A673 (cell line): Measurements from ENCODE around the gene NCEH1. TPM values are rescaled to one million over a fixed set of nuclear protein-coding genes. Genes with fewer than 3 reads are reported as not detected.

Experiments
- BruUV-seq: library from RNA; stranded (reverse); fragments of 400-500 nt; replicated peaks from 2 replicates; lab custom pipeline; 2021; lab: Mats Ljungman, UMichigan
- CTCF ChIA-PET: fragments of 300-600 bp; sonication (Branson Sonifier 250); formaldehyde crosslinking; loops from one replicate; lab custom pipeline; 2022; ENCODE audit warnings: antibody characterized with exemption; lab: Charles Lee
- POLR2A ChIA-PET: fragments of 300-600 bp; sonication (Branson Sonifier 250); formaldehyde crosslinking; loops from one replicate; lab custom pipeline; 2022; ENCODE audit warnings: antibody characterized with exemption; ENCODE audit not compliant: low non-redundant PET; lab: Charles Lee
- DNase-seq: peaks from one replicate; pipeline ENCODE4 v3.0.0-alpha.2; 2015; ENCODE audit warnings: low spot score
- H3K27ac ChIP-seq: fragments of 200-600 bp; sonication (generic); 2 replicates; pipeline ENCODE4 v1.5.1; 2016; ENCODE audit warnings: mixed run types, low read depth, mild to moderate bottlenecking, mixed read lengths, antibody characterized with exemption, low read length; ENCODE audit not compliant: poor library complexity, severe bottlenecking
- H3K27me3 ChIP-seq: fragments of 200-600 bp; sonication (generic); replicated peaks from 2 replicates; pipeline ENCODE4 v1.6.1; 2017; ENCODE audit warnings: mixed run types, low read depth, mild to moderate bottlenecking, mixed read lengths, antibody characterized with exemption, low read length; ENCODE audit not compliant: insufficient read depth, poor library complexity
- H3K36me3 ChIP-seq: fragments of 200-600 bp; sonication (generic); 2 replicates; pipeline ENCODE4 v1.6.1; 2016; ENCODE audit warnings: mixed run types, mild to moderate bottlenecking, mixed read lengths, antibody characterized with exemption, low read length; ENCODE audit not compliant: insufficient read depth, poor library complexity, severe bottlenecking
- H3K4me1 ChIP-seq: fragments of 200-600 bp; sonication (generic); 2 replicates; pipeline ENCODE4 v1.6.1; 2017; ENCODE audit warnings: mixed run types, mild to moderate bottlenecking, mixed read lengths, antibody characterized with exemption, low read length; ENCODE audit not compliant: insufficient read depth, poor library complexity, severe bottlenecking
- H3K4me3 ChIP-seq: fragments of 200-600 bp; sonication (generic); 2 replicates; pipeline ENCODE4 v1.5.1; 2016; ENCODE audit warnings: low read depth, mixed run types, mild to moderate bottlenecking, mixed read lengths, low read length; ENCODE audit not compliant: poor library complexity, severe bottlenecking
- H3K9me3 ChIP-seq: fragments of 200-600 bp; sonication (generic); 2 replicates; pipeline ENCODE4 v1.6.1; 2016; ENCODE audit warnings: mixed run types, low read depth, mild to moderate bottlenecking, mixed read lengths, antibody characterized with exemption, low read length; ENCODE audit not compliant: poor library complexity, severe bottlenecking
- EZH2 ChIP-seq: fragments of 200-600 bp; sonication (generic); IDR thresholded peaks from 2 replicates; pipeline ENCODE4 v1.6.1; 2017; ENCODE audit warnings: borderline replicate concordance, low read depth, mild to moderate bottlenecking, mixed read lengths, antibody characterized with exemption, low read length; ENCODE audit not compliant: poor library complexity, severe bottlenecking
- intact Hi-C: fragments of 100-400 bp; cut with micrococcal nuclease; formaldehyde crosslinking; loops from one replicate; pipeline ENCODE4 v1.10.0; 2022; ENCODE audit not compliant: unreplicated experiment
- total RNA-seq: library from RNA; stranded (reverse); gene quantifications from 2 replicates; pipeline ENCODE4 v1.2.3, GENCODE V29; 2021
- TF ChIP-seq, protein P1 (sequence below): fragments of 300-800, 200-600 bp; sonication (generic); conservative IDR thresholded peaks from 2 replicates; pipeline ENCODE4 v1.5.1; 2017; ENCODE audit warnings: low read depth, mild to moderate bottlenecking, antibody characterized with exemption, low read length, moderate library complexity, mixed read lengths

Gene NCEH1
- total RNA-seq, 1 experiment from 2014 or later: 3.5 TPM

DNA sequence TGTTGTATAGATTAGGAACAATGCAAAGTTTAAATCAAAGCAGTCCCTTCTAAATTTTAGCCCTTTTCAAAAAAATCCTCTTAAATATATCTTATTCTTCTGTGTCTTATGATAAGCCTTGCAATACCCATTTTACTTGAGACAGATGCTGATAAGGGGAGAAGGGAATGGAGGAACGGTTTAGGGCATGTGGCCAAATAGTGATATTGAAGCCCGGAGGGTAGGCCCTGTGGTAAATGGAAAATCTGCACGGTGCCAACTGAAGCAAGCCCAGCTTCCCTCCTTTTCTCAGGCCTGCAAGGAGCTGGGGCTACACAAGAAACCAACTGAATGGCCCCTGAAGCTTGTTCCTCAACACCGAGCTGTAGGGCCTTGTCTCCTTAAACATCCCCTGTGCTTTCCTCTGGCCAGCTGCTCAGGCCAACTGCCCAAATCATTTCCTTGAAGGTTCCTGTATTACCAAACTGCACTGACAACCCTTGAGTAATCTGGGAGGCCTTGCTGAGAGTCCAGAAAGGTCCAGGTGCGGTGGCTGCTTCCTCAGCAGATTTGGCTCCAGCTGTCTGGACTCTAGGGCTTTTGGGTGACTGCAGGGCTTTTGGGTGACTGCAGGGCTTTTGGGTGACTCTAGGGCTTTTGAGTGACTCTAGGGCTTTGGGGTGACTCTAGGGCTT is 67.2 kb downstream of the NCEH1 start:
- DNase-seq: no peak
- ChIA-PET POLR2A (no interaction called here), CTCF (no interaction called here)
- no peaks in the 10 kb centered on the region for H3K4me1 ChIP-seq
- H3K9me3 ChIP-seq: no peaks in the 10 kb centered on the region
- no TSS peak for BruUV-seq
- TF ChIP-seq, protein P1, sequence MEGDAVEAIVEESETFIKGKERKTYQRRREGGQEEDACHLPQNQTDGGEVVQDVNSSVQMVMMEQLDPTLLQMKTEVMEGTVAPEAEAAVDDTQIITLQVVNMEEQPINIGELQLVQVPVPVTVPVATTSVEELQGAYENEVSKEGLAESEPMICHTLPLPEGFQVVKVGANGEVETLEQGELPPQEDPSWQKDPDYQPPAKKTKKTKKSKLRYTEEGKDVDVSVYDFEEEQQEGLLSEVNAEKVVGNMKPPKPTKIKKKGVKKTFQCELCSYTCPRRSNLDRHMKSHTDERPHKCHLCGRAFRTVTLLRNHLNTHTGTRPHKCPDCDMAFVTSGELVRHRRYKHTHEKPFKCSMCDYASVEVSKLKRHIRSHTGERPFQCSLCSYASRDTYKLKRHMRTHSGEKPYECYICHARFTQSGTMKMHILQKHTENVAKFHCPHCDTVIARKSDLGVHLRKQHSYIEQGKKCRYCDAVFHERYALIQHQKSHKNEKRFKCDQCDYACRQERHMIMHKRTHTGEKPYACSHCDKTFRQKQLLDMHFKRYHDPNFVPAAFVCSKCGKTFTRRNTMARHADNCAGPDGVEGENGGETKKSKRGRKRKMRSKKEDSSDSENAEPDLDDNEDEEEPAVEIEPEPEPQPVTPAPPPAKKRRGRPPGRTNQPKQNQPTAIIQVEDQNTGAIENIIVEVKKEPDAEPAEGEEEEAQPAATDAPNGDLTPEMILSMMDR: no peak
- TF ChIP-seq EZH2: no peak
- no peak overlapping the region for H3K27ac ChIP-seq
- no peak overlapping the region for H3K4me3 ChIP-seq
- intact Hi-C loops: no loop called here
- no peaks in the 10 kb centered on the region for H3K27me3 ChIP-seq
- no peaks in the 10 kb centered on the region for H3K36me3 ChIP-seq

DNA sequence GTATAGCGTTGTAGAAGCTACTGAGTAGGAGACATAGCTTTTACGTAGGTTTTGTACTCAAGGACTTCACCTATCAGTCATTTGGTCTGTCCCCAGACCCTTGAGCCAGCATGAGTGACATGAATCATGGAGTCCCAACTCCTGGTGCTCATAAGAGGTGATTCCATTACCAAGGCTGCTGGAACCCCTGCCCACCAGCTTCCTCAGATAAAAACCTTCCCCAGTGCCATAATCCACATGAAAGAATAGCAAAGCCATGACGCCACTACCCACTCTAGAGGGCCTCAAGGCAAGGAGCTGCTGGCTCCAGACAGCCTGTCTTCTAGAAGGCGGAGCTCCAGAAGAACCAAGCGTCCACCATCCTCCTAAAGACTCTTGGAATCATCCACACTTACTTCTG is 69.6 kb downstream of the NCEH1 start:
- Histone ChIP-seq H3K4me1 (no peaks in the 10 kb centered on the region), H3K36me3 (no peaks in the 10 kb centered on the region), H3K27me3 (no peaks in the 10 kb centered on the region), H3K27ac (no peak overlapping the region), H3K4me3 (no peak overlapping the region), H3K9me3 (no peaks in the 10 kb centered on the region)
- no peak for DNase-seq
- POLR2A ChIA-PET: no interaction called here
- CTCF ChIA-PET: no interaction called here
- TF ChIP-seq, protein P1: no peak
- no peak for TF ChIP-seq EZH2
- intact Hi-C loops: no loop called here
- BruUV-seq: no TSS peak

DNA sequence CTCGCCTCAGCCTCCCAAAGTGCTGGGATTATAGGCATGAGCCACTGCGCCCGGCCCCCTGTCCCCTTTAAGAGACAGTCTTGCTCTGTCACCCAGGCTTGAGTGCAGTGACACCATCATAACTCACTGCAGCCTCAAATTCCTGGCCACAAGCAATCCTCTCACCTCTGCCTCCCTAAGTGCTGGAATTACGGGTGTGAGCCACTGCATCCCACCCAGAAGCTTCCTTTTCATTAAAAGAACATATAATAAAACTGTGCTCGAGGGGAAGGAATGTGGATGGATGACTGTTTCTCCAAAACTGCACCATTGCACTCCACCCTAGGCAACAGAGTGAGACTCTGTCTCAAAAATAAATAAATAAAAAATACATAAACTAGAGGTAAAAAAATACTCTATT is 70.1 kb downstream of the NCEH1 start:
- Histone ChIP-seq H3K27ac (no peak overlapping the region), H3K27me3 (no peaks in the 10 kb centered on the region), H3K36me3 (no peaks in the 10 kb centered on the region), H3K4me1 (no peaks in the 10 kb centered on the region), H3K9me3 (no peaks in the 10 kb centered on the region), H3K4me3 (no peak overlapping the region)
- no peak for DNase-seq
- POLR2A ChIA-PET: no interaction called here
- TF ChIP-seq, protein P1: no peak
- no peak for TF ChIP-seq EZH2
- BruUV-seq: no TSS peak
- CTCF ChIA-PET: no interaction called here
- intact Hi-C loops: no loop called here
